ENCODE measurements around the gene CPTP. TPM values are rescaled to one million over a fixed set of nuclear protein-coding genes. Genes with fewer than 3 reads are reported as not detected.

The CPTP gene
- total RNA-seq, 1 experiment from 2014 or later, result 14.0 TPM

DNA sequence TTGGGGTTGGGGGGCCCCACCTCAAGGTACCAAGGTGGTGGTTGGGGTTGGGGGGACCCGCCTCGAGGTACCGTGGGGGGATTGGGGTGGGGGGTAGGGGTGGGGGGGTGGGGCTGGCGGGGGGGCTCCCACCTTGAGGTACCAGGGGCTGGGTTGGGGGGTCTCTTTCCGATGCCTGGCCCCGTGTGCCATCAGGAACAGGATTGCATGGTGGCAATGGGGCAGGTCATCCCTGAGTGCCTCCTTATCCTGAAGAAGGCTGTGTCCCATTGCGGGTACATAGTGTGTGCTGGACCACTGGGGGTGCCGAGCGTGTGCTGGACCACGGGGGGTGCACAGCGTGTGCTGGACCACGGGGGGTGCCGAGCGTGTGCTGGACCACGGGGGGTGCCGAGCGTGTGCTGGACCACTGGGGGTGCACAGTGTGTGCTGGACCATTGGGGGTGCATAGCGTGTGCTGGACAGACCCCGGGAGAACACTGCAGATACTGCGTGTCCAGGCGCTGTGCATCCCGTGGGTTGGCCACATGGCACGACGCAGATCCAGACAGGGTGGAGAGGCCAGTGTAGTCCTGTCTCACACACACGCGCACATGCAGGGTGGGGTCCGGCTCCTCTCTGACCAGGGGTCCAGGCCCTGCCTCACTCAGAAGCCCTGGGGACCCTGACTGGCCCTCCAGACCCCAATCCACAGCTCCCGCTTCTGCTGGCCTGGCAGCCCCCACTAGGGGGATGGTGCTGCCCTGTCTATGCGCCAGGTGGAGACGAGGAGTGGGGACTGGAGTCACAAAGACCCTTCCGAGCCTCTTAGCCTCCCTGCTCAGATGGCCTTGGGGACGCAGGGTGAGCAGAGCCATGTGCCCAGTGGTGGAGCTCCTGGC lies 40.1 kb upstream of the CPTP start:
- TF ChIP-seq, protein P1, sequence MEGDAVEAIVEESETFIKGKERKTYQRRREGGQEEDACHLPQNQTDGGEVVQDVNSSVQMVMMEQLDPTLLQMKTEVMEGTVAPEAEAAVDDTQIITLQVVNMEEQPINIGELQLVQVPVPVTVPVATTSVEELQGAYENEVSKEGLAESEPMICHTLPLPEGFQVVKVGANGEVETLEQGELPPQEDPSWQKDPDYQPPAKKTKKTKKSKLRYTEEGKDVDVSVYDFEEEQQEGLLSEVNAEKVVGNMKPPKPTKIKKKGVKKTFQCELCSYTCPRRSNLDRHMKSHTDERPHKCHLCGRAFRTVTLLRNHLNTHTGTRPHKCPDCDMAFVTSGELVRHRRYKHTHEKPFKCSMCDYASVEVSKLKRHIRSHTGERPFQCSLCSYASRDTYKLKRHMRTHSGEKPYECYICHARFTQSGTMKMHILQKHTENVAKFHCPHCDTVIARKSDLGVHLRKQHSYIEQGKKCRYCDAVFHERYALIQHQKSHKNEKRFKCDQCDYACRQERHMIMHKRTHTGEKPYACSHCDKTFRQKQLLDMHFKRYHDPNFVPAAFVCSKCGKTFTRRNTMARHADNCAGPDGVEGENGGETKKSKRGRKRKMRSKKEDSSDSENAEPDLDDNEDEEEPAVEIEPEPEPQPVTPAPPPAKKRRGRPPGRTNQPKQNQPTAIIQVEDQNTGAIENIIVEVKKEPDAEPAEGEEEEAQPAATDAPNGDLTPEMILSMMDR (conservative IDR thresholded peaks at IDR 0.05), result no peak; the same call in 2 of the 3 replicates

More for the DNA sequence above, 40.1 kb upstream of the CPTP start:
- H3K4ac ChIP-seq (ENCODE audit: low read depth, low read length), result no peak overlapping the region
- no peak overlapping the region for H3K23ac ChIP-seq (ENCODE audit: insufficient read length, low read depth, low read length)
- no peak overlapping the region for H4K8ac ChIP-seq (replicated peaks; ENCODE audit: insufficient read length, low read depth, low read length)
- no peak overlapping the region for H4K91ac ChIP-seq (ENCODE audit: insufficient read length, low read depth, low read length)
- Mint-ChIP-seq H3K27ac (no peak overlapping the region), H3K27me3 (ENCODE audit: low read depth) (peaks cover 5% of the 10 kb centered on the region), H3K9me3 (peaks cover 0 to 3% of the 10 kb centered on the region in 2 experiments; a peak in 2 of 5 replicates), H3K4me3 (no peak overlapping the region), H3K36me3 (ENCODE audit: insufficient read depth in 1 of 3, low read depth in 3 of 3) (no peaks in the 10 kb centered on the region), H3K4me1 (0 out of 4 replicates have a peak, but pooled peaks cover 0 to 5% of the 10 kb centered on the region in 2 experiments)
- no peak overlapping the region for H2AK5ac ChIP-seq (ENCODE audit: insufficient read length, low read length)
- no peak overlapping the region for H2BK12ac ChIP-seq (ENCODE audit: insufficient read length, low read depth, low read length)
- H2BK15ac ChIP-seq (ENCODE audit: low read depth, low read length), result no peak overlapping the region
- no peak overlapping the region for H3T11ph ChIP-seq (ENCODE audit: low read length)
- H2BK5ac ChIP-seq (ENCODE audit: insufficient read length, low read length), result no peak overlapping the region
- H3K9me3 ChIP-seq (ENCODE audit: control insufficient read depth, low read depth, low read length), result no peaks in the 10 kb centered on the region
- H3K23me2 ChIP-seq (ENCODE audit: insufficient read length, low read depth, low read length, poor library complexity, severe bottlenecking), result no peaks in the 10 kb centered on the region
- H3K18ac ChIP-seq (ENCODE audit: insufficient read length, low read depth, low read length), result no peak overlapping the region
- no peaks in the 10 kb centered on the region for H3K79me2 ChIP-seq (ENCODE audit: insufficient read depth, low read length)
- no peak overlapping the region for H3K14ac ChIP-seq (ENCODE audit: insufficient read depth, low read length)
- H3K27ac ChIP-seq (ENCODE audit: insufficient read length, low read depth, low read length), result no peak overlapping the region
- no peaks in the 10 kb centered on the region for H4K20me1 ChIP-seq (ENCODE audit: control insufficient read depth, insufficient read depth, insufficient read length)
- no peak overlapping the region for H2AFZ ChIP-seq (ENCODE audit: low read length)
- no peak overlapping the region for H2BK20ac ChIP-seq (ENCODE audit: low read depth, low read length, poor library complexity, severe bottlenecking)
- H3K4me2 ChIP-seq (ENCODE audit: insufficient read depth, insufficient read length, low read length), result no peak overlapping the region
- peak; percentile 52 for DNase-seq
- H3K4me1 ChIP-seq (ENCODE audit: insufficient read depth, low read length), result no peaks in the 10 kb centered on the region
- no peak overlapping the region for H3K9ac ChIP-seq (ENCODE audit: extremely low read depth, insufficient read length, low read length)
- no peaks in the 10 kb centered on the region for H3K27me3 ChIP-seq (ENCODE audit: insufficient read depth, low read length)
- no peak overlapping the region for H4K5ac ChIP-seq (ENCODE audit: insufficient read length, low read depth, low read length)
- no peaks in the 10 kb centered on the region for H3K79me1 ChIP-seq (ENCODE audit: insufficient read depth, low read depth, low read length, poor library complexity, severe bottlenecking)
- H2BK120ac ChIP-seq (ENCODE audit: low read depth, low read length, poor library complexity, severe bottlenecking), result no peak overlapping the region
- no peak overlapping the region for H3K56ac ChIP-seq (ENCODE audit: insufficient read length, low read depth, low read length)
- WGBS (ENCODE audit: extremely low coverage, insufficient read length, low lambda C conversion rate), result no CpG with 5 or more reads among the region's 32 CpGs
